Germinal center (tissue), 1 donor: ENCODE results near the gene RFC2.
"Not testable (repeated sequence)": the region's sequence is repeated elsewhere in the genome, so short reads cannot be mapped to it uniquely, and the experiment has no call there.

ENCODE experiments used
- DNase-seq: peaks from one replicate; pipeline ENCODE4 v3.0.0; 2012; ENCODE audit warnings: mixed read lengths, low spot score

Gene RFC2

DNA sequence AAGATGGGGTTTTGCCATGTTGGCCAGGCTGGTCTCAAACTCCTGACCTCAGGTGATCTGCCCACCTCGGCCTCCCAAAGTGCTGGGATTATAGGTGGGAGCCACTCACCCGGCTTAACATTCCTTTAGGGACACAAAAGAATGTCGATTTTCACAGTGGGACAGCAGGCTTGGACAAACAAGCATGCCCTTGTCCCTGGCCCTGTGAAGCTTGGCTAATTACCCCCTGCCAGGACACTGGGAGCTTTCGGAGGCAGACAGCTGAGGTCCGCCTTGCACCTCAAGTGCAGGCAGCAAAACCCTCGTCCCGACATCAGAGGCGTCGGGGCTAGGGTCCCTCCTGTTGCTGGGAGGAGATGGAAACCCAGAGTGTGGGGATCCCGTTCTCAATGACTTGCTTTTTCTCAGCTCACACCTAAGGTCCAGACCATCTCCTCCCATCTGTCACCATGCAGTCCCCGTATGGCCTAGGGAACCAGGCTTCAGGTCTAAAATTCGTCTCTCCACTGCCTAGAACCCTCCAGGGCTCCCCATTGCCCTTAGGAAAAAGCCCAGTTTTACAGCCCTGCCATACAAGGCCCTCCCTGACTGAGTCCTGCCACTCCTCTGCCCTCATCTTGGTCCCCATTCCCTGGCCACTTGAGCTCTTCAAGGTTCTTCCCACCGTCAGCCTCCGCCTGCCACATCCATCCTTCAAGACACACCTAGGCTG lies 28.7 kb upstream of the RFC2 start:
- DNase-seq, result no peak

DNA sequence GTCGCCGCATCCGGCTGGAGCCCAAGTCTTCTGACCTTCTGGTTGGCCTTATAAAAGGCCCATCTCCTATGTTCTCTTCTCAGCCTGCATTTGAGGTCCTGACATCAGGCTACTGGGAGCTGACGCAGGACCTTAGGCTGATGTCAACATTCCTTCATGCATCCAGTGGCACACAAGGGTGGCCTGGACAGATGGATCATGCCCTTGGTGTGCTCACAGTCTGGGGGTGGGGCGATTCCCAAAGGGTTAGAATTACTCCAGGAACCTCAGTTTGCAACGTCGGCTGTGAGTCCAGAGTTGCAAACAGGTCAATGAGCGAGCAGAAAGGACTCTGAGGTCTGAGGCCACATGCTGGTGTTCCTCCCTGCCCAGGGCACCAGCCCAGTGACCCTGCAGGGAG lies 26.8 kb upstream of the RFC2 start:
- DNase-seq, result no peak

DNA sequence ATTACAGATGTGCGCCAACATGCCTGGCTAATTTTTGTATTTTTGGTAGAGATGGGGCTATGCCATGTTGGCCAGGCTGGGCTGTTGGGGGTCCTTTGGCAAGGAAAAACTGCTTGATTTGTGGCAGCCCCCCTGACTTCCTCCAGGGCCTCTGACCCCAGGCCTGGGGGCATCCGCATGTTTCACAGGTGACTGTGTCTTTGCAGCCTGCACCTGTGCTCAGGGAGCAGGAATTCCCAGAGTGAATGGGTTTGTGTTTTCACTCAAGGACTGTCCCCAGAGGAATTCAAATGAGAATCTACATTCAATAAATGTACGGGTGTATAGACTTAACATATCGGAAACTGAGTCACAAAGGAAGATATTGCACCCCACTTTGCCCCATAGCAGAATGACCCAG lies 23.4 kb upstream of the RFC2 start:
- no peak for DNase-seq

DNA sequence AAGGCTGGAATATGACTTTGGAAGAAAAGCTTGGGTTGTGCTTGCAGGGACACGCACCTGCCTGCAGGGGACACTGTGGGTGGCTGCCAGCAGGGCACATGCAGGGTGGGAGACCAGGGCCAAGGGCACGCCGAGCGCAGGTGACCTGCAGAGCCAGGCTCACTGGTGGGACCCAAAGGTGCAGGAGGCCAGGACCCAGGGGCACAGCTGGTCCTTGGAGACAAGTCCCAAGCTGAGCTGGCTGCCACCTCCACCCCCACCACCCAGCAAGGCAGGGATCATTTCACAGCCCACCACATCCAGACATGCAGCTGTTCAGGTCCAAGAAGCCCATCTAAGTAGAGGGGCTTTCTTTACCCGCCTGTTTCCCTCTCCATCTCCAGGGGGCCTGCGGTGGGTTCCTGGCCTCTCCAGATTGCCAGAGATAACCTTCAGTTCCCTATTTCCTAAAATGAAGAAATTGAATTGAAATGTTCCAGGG lies 21.2 kb upstream of the RFC2 start:
- peak; percentile 56 for DNase-seq

DNA sequence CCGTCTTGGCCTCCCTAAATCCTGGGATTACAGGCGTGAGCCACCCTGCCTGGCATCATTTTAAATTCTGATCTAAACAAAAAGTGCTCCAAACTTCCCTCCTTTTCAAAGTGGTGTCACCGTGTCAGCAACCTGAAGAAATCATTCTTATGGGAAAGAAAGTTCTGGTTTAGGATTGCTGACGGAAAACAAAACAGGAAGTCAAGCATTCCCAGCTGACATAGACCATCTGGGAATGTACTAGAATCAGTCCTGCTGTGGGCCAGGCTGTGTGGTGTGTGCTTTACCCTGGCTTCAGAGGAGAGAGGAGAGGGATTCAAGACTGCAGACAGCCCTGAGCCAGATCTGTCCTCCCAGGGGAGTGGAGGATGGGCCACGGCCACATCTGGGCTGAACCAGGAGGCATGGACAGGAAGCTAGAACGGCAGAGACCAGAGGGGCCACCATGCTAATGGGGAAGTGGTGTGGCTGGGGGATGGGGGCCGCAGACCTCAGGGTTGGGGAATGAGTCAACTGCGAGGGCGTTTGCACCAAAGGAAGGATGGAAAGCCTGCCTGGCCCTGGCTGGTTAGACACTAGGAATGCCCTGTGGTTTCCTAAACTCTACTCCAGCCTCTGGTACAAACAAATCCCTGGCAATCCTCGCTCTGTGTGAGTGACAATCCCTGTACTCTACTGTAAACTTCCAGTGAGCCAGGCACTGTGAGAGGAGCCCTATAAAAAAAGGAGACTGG lies 18.3 kb upstream of the RFC2 start:
- DNase-seq, result peak; percentile 68

DNA sequence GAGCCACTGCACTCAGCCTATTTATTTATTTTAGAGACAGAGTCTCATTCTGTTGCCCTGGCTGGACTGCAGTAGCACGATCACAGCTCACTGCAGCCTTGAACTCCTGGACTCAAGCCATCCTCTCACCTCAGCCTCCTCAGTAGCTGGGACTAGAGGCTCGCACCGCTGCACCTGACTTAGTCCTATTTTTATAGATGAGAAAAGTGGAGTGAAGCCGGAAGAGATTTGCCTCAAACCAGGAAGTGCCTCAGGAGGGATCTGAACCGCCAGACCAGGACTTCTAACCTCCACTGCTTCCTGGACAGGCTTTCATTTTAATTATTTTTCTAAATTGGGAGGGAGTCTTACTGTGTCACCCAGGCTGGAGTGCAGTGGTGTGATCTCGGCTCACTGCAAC lies 17.5 kb upstream of the RFC2 start:
- peak; percentile 36 for DNase-seq

DNA sequence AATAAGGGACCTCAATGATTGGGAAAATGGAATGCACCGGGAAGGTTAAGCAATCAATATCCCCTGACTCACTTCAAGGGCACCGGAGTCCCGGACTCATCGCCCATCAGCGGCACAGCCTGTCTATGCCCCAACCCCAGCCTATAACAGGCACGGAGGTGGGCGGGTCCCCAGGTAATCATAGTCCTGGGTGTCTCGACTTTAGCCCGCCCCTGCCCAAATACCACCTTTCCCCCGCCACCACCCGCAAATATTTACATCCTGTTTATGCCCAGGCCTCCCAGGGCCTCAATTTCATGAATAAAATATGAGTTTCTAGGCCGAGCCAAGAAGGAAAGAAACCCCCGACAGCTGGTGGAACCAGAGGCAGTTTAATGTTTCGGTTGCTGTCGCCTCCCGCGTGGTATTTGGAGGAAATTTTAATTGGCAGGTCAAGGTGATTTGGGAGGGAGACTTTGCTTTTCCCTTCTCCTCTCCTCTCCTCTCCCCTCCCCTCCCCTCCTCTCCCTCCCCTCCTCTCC lies 15.6 kb upstream of the RFC2 start:
- DNase-seq, result peak; percentile 79

DNA sequence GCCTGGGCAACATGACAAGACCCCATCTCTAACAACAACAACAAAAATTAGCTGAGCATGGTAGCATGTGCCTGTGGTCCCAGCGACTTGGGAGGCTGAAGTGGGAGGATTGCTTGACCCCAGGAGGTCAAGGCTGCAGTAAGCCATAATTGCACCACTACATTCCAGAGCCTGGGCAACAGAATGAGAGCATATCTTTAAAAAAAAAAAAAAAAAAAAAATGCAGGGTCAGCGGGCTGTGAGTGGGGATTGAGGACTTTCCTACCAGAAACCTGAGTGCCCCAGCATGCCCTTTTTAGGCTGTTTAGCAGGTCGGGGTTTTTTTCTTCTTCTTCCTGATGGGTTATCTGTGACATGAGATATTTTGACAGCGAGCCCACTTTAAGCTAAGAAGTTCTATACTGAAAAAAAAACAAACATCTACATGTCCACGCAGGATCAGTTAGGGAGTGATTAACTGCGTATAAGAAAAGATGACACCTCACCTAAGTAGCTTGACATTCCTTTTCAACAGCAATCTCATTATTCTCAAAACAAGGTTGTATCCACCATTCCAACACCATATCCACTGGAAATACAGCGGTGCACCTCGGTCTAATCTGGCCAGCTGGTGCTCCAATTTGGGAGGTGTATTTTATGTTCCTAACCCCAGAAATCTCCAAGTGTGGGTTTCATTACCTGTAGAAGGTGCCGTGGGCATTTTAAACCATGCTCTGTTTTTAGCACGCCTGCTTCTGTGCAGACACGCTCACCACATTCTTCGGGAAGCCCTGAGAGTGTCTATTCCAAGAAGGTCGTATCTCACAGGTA lies 13.8 kb upstream of the RFC2 start:
- DNase-seq, result peak; percentile 3

DNA sequence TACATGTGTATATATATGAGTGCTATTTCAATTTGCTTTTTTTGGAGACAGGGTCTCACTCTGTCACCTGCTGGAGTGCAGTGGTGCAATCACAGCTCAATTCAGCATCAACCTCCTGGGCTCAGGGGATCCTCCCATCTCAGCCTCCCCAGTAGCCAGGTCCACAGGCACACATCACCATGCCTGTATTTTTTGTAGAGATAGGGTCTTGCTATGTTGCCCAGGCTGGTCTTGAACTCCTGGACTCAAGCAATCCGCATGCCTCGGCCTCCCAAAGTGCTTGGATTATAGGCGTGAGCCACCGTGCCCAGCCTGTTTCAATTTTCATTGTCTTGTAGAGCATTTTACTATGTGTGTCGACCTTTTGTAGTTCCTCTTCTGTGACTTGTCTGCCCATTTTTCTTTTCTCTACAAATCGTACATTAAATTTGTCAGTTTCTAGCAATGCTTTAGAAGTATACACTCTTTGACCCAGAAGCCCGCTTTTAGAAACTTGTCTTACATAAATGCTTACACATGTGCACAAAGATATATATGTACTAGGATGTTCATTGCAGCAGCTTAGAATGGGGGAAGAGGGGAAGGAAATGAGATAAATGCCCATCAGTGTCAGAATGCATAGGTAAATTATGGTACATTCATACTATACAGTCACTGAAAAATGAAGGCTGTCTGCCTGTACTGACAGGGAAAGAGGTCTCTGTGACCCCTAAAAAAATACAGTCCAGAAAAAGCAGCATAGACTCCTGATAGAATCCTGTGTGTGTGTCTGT lies 12.2 kb upstream of the RFC2 start:
- peak; percentile 24 for DNase-seq

DNA sequence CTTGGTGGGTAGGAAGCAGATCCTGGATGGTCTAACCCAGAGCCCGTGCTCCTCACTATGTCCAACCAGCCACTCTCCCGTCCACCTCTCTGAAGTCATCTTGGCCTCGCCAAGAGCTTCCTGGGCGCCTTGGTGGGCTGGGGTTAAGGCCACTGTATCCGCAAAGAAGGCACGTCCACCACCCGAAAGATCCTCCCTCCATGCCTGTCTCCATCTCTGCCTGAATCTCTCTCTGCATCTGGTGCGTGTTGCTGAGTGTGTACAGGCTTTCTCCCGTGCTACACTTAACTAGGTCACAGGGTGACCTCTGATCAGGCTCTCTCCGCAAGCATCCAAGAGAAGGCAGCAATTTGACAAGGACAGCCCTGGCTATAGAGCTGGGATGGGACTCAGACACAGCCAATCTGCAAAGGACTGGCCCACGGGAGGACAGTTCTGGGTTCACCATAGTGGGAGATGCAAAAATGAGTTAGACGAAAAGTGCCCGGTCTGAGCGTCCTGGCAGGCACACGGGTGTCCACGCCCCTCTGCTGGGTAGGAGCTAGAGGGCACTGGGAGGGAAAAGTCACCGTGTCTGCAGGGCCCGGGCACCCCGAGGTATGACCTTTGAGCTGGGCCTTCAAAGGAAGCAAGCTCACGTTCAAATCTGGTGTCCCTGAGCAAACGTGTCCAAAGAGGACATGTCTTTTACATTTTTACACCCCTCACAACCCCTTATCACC lies 9.4 kb upstream of the RFC2 start:
- no peak for DNase-seq

DNA sequence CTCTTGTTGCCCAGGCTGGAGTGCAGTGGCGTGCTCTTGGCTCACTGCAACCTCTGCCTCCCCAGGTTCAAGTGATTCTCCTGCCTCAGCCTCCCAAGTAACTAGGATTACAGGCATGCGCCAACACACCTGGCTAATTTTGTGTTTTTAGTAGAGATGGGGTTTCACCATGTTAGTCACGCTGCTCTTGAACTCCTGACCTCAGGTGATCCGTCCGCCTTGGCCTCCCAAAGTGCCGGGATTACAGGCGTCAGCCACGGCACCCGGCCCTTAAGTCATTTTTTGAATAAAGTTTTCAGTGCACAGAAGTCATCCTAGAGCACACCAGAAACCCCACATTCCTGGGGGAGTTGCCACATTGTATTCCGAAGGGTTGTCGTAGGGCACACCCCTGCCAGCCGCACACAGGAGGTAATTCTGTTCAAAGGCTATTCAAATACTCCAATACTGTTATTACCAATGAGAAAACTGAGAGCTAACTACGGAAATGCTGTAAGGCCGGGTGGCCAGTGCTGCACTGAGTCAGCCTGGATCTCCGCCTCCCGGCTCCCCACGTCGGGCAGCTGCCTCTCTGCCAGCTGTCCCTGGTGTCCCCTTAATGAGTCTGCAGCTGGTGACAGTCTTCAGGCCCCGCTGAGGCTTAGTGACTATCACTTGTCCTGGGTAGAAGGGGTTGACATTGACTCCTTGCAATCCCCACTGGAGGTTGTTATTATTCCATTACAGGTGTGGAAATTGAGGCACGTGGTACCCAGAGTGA lies 8.6 kb upstream of the RFC2 start:
- DNase-seq, result no peak

DNA sequence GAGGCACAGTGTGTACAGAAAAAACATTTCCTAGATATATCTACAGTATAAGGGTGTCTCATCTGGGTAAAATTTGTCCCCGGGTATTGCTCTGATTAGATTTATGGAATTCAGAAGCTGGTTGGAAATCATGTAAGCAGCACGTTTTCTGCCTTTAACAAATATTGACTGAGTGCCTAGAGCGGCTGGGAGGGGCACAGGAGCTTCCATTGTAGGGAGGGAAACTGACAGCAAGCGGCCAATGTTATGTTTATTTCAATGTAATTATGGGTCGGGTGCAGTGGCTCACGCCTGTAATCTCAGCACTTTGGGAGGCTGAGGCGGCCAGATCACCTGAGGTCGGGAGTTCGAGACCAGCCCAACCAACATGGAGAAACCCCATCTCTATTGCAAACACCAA lies 4.4 kb upstream of the RFC2 start:
- peak; percentile 4 for DNase-seq

DNA sequence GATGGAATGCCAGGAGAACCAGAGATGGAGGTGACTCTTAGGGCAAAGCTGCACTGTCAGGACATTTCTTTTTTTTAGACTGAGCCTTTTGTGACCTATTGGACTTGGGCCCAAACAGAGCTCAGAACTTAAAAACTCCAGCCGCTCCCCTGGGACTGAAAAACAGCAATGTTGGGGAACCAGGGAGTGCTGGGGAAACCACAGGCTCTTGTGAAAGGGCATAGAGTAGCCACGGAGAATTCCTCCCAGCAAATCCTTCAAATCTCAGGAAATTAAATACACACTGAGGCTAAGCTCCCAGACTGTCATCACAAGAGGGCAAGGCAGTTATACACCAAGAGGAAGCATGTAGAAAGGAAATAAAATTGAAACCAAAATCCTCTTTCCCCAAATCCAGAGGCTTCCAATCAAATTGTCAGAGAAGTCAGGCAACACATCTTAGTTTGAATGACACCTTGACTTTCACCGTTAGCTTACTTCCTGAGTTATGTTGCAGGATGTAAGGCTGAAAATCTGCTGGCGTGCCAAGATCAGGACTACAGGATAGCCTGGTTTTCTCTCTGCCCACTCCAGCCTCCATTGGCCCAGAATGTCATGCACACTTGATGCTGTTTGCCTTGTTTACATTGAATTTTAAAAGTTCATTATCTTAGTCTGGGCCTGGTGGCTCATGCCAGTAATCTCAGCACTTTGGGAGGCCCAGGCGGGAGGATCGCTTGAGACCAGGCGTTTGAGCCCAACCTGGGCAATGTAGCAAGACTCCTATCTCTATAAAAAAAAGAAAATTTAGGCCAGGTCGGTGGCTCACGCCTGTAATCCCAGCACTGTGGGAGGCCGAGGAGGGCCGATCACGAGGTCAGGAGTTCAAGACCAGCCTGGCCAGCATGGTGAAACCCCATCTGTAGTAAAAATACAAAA lies 2.6 kb upstream of the RFC2 start:
- DNase-seq, result peak; percentile 3

DNA sequence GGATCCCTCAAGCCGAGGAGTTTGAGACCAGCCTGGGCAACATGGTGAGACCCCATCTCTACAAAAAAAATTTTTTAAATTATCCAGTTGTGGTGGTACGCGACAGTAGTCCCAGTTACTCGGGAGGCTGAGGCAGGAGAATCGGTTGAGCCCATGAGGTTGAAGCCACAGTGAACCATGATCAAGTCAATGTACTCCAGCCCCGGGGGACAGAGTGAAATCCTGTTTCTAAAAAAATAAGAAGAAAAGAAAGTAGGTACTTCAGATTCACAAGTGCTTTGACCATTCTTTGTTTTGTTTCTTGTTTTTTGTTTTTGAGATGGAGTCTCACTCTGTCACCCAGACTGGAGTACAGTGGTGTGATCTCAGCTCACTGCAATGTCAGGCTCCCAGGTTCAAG lies 1.3 kb upstream of the RFC2 start:
- not testable (repeated sequence) for DNase-seq

DNA sequence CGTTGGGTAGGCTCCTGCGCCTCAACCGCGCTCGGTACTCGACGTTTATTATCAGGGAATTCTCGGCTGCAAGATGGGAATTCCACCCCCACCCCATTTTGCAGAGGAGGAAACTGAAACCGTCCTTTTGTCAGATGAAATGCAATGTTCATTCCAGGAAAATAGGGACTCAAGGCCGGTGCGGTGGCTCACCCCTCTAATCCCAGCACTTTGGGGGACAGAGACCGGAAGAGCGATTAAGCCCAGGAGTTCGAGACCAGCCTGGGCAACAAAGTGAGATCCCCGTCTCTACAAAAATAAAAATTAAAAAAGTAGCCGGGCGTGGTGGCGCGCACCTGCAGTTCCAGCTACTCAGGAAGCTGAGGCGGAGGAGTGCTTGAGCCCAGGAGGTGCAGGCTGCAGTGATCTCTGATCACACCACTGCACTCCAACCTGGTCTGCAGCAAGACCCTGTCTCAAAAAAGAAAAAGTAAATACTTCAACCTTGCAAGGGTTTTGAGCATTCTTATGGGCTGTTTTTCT lies 720 bp upstream of the RFC2 start:
- DNase-seq, result peak; percentile 1

DNA sequence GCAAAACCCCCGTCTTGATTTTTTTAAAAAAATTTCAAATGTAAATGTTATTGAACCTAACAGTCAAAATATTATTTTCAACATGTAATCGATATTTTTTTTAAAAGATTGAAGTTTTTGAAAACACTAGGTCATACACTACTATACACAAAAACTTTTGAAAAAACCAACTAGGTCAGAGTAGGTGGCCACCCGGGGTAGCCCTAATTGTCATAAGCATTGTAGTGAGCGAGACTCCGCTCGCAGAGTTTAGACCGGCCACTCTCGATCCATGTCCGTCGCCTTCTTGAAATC lies 417 bp downstream of the RFC2 start:
- DNase-seq, result no peak

DNA sequence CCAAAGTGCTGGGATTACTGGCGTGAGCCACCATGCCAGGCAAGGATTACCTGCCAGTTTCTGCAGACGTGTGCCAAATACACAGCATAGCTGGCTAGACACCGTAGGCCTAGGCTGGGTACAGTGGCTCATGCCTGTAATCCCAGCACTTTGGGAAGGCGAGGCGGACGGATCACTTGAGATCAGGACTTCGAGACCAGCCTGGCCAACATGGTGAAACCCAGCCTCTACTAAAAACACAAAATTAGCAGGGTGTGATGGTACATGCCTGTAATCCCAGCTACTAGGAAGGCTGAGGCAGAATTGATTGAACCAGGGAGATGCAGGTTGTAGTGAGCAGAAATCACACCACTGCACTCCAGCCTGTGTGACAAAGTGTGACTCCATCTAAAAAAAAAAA lies 868 bp downstream of the RFC2 start:
- no peak for DNase-seq

DNA sequence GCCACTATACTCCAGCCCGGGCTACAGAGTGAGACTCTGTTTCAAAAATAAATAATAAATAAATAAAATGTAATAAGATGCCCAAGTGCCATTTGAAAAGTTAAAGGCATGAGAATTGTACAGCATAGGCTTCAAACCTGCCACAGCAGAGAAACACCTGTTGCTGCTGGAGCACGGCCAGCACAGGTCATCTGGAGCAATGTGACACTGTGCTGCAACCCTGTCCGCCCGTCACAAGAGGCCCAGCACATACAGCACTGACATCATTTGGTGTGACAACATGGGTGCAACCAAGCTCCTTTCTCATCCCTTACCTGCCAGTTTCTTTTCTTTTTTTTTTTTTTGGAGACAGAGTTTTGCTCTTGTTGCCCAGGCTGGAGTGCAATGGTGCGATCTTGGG lies 1.3 kb downstream of the RFC2 start:
- no peak for DNase-seq

DNA sequence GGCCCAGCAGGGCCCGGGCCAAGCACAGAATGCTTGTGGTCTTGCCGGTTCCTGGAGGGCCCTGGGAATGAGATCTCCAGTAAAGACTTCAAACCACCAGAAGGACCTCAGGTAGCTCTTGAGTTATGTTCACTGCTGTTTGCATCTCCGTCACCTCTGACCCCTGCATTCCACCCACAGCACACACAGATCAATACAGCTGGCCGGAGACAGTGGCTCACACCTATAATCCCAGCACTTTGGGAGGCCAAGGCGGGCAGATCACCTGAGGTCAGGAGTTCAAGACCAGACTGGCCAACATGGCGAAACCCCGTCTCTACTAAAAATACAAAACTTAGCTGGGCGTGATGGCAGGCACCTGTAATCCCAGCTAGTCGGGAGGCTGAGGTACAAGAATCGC lies 5.1 kb downstream of the RFC2 start:
- not testable (repeated sequence) for DNase-seq
